Endodermal cell (in vitro differentiated cells): ENCODE results near the gene RABGAP1L. TPM values are rescaled to one million over a fixed set of nuclear protein-coding genes. Genes with fewer than 3 reads are reported as not detected.

ENCODE experiments used
- DNase-seq: peaks from one replicate; pipeline ENCODE4 v3.0.0-alpha.2; 2017
- H3K27ac ChIP-seq: 2 replicates; pipeline ENCODE4 v1.5.1; 2013; ENCODE audit warnings: mild to moderate bottlenecking, low read depth, low read length, moderate library complexity
- H3K27me3 ChIP-seq: 2 replicates; pipeline ENCODE4 v1.6.1; 2013; ENCODE audit warnings: mild to moderate bottlenecking, low read length, moderate library complexity; ENCODE audit not compliant: insufficient read depth, control insufficient read depth, poor library complexity, severe bottlenecking
- H3K36me3 ChIP-seq: 2 replicates; pipeline ENCODE4 v1.7.0; 2013; ENCODE audit warnings: mild to moderate bottlenecking, low read length, moderate library complexity; ENCODE audit not compliant: control insufficient read depth, insufficient read depth
- H3K4me1 ChIP-seq: one replicate; pipeline ENCODE4 v1.7.0; 2013; ENCODE audit warnings: low read length; ENCODE audit not compliant: control insufficient read depth, insufficient read depth
- H3K4me3 ChIP-seq: 2 replicates; pipeline ENCODE4 v1.5.1; 2013; ENCODE audit warnings: mild to moderate bottlenecking, low read length, moderate library complexity
- H3K9ac ChIP-seq: 2 replicates; pipeline ENCODE4 v1.6.1; 2013; ENCODE audit warnings: mild to moderate bottlenecking, low read length, moderate library complexity; ENCODE audit not compliant: poor library complexity, severe bottlenecking; ENCODE audit errors: extremely low read depth
- H3K9me3 ChIP-seq: 2 replicates; pipeline ENCODE4 v1.6.1; 2013; ENCODE audit warnings: mild to moderate bottlenecking, low read length, moderate library complexity; ENCODE audit not compliant: control insufficient read depth
- H3K27ac Mint-ChIP-seq: 2 replicates; pipeline ENCODE4 v1.8.0; 2020; ENCODE audit warnings: mixed read lengths
- H3K27me3 Mint-ChIP-seq: 2 replicates; pipeline ENCODE4 v1.8.0; 2021; ENCODE audit warnings: mild to moderate bottlenecking, mixed read lengths; ENCODE audit not compliant: insufficient read depth
- H3K36me3 Mint-ChIP-seq: 2 replicates; pipeline ENCODE4 v1.8.0; 2020; ENCODE audit warnings: low read depth, mixed read lengths
- H3K4me1 Mint-ChIP-seq: 2 replicates; pipeline ENCODE4 v1.8.0; 2020; ENCODE audit warnings: mixed read lengths
- H3K4me3 Mint-ChIP-seq: 2 replicates; pipeline ENCODE4 v1.8.0; 2020; ENCODE audit warnings: mild to moderate bottlenecking, moderate library complexity, mixed read lengths
- H3K9me3 Mint-ChIP-seq: 2 replicates; pipeline ENCODE4 v1.8.0; 2020; ENCODE audit warnings: mild to moderate bottlenecking, mixed read lengths
- WGBS, 2 experiments: methylation state at CpG; one replicate each; pipeline versions ENCODE4 v1.1.5 to v1.1.7; 2013; ENCODE audit warnings: missing lambda C conversion rate in 2 of 2, mixed read lengths in 1 of 2; ENCODE audit not compliant: insufficient coverage in 1 of 2, insufficient read length in 1 of 2; 5-methylcytosine and 5-hydroxymethylcytosine counted together
- total RNA-seq, 2 donors: library from RNA; stranded (reverse); fragmentation: NEBNext Ultra II Directional in 1 of 2; extraction: Animal tissue kit (Norgen Biotek cat#: 25700) in 1 of 2; gene quantifications; 2 replicates in 1 of 2; 3 replicates in 1 of 2; pipeline ENCODE4 v1.2.1, GENCODE V29; 2021
- TF ChIP-seq, protein P1 (sequence below): fragments of 200-600 bp; sonication (generic); conservative IDR thresholded peaks from 2 replicates; pipeline ENCODE4 v1.5.0; 2021; ENCODE audit warnings: antibody characterized with exemption, mild to moderate bottlenecking

The RABGAP1L gene
- total RNA-seq, 2 donors from 2014 or later, result 32.5 to 36.9 TPM

DNA sequence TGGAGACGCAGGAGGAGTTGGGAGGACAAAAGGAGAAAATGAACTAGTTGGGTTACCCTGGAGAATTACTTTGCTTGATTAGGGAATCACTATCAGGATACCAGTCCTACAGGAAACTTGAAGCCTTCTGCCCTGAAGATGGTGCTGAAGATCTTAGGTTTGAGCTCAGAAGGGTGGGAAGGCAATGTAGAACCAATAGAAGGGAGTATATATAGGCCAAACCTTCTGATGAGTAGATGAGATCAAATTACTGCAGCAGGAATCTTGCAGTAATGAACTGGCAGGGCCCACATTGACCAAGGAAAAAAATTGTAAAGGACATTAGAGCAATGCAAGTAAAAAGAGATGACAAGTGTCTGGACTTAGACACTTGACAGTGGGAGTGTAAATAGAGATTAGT is 724.1 kb downstream of the RABGAP1L start:
- Histone ChIP-seq H3K4me1 (no peaks in the 10 kb centered on the region), H3K9ac (no peak overlapping the region), H3K4me3 (no peak overlapping the region), H3K9me3 (no peaks in the 10 kb centered on the region), H3K27ac (no peak overlapping the region), H3K36me3 (no peaks in the 10 kb centered on the region), H3K27me3 (no peaks in the 10 kb centered on the region)
- no peaks in the 10 kb centered on the region for H3K27me3 Mint-ChIP-seq
- TF ChIP-seq, protein P1, sequence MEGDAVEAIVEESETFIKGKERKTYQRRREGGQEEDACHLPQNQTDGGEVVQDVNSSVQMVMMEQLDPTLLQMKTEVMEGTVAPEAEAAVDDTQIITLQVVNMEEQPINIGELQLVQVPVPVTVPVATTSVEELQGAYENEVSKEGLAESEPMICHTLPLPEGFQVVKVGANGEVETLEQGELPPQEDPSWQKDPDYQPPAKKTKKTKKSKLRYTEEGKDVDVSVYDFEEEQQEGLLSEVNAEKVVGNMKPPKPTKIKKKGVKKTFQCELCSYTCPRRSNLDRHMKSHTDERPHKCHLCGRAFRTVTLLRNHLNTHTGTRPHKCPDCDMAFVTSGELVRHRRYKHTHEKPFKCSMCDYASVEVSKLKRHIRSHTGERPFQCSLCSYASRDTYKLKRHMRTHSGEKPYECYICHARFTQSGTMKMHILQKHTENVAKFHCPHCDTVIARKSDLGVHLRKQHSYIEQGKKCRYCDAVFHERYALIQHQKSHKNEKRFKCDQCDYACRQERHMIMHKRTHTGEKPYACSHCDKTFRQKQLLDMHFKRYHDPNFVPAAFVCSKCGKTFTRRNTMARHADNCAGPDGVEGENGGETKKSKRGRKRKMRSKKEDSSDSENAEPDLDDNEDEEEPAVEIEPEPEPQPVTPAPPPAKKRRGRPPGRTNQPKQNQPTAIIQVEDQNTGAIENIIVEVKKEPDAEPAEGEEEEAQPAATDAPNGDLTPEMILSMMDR, result peak; percentile 64
- H3K4me3 Mint-ChIP-seq, result no peak overlapping the region
- DNase-seq, result peak; percentile 65
- H3K27ac Mint-ChIP-seq, result peak overlapping the region; percentile 69
- no peaks in the 10 kb centered on the region for H3K9me3 Mint-ChIP-seq
- peaks cover 3% of the 10 kb centered on the region for H3K36me3 Mint-ChIP-seq
- H3K4me1 Mint-ChIP-seq, result peaks cover 8% of the 10 kb centered on the region
- 35 to 67% methylated on average over 1 of the region's 1 CpG for WGBS, 2 experiments

DNA sequence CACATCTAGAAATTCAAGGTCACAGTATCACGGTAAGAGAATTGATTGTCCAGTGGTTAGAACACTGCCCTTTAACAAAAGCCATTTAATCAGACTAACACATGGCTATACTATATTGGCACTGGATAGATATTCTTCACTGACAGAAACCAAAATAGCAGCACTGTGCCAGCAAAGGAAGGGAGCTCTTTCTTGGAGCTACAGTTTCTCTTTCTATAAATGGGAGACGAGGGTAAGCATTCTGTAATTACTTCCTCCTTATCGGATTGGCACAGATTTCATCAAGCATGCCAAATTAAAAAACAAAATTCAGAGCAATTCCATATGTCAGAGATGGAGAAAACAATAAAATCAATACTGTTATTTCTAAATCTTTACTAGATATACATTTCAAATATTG is 724.7 kb downstream of the RABGAP1L start:
- no peaks in the 10 kb centered on the region for H3K27me3 Mint-ChIP-seq
- no peak for DNase-seq
- H3K27ac Mint-ChIP-seq, result no peak overlapping the region
- no peak overlapping the region for H3K4me3 Mint-ChIP-seq
- Histone ChIP-seq H3K27me3 (no peaks in the 10 kb centered on the region), H3K36me3 (no peaks in the 10 kb centered on the region), H3K9ac (no peak overlapping the region), H3K4me3 (no peak overlapping the region), H3K9me3 (no peaks in the 10 kb centered on the region), H3K27ac (no peak overlapping the region), H3K4me1 (no peaks in the 10 kb centered on the region)
- H3K4me1 Mint-ChIP-seq, result peaks cover 8% of the 10 kb centered on the region
- H3K9me3 Mint-ChIP-seq, result no peaks in the 10 kb centered on the region
- 83 to 100% methylated on average over 1 to 3 of the region's 3 CpGs for WGBS, 2 experiments
- H3K36me3 Mint-ChIP-seq, result peaks cover 3% of the 10 kb centered on the region
- TF ChIP-seq, protein P1, result no peak

DNA sequence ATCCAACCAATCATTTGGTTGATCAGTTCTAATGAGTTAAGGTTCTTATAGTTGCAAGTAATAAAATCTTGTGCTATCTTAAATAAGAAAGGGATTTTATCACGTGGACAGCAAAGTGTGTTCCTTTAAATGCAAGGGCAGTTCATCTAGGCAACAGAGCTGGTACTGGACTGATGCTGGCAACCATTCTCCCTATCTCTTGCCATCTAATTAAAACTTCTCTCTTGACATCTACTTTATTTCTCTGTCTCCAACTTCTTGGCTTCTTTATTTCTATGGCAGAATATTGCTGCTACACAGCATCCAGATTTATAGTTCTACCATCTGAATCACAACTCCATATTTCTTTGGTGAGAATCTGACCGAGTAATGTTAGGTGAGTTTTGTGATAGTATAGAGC is 725.2 kb downstream of the RABGAP1L start:
- H3K27ac ChIP-seq, result no peak overlapping the region
- DNase-seq, result no peak
- H3K4me1 ChIP-seq, result no peaks in the 10 kb centered on the region
- no peaks in the 10 kb centered on the region for H3K9me3 Mint-ChIP-seq
- TF ChIP-seq, protein P1, result no peak
- H3K27me3 Mint-ChIP-seq, result no peaks in the 10 kb centered on the region
- H3K4me3 ChIP-seq, result no peak overlapping the region
- no peaks in the 10 kb centered on the region for H3K27me3 ChIP-seq
- WGBS, 2 experiments, result 82 to 89% methylated on average over 1 of the region's 2 CpGs
- no peaks in the 10 kb centered on the region for H3K36me3 ChIP-seq
- H3K4me3 Mint-ChIP-seq, result no peak overlapping the region
- H3K4me1 Mint-ChIP-seq, result peaks cover 8% of the 10 kb centered on the region
- no peak overlapping the region for H3K9ac ChIP-seq
- no peak overlapping the region for H3K27ac Mint-ChIP-seq
- H3K9me3 ChIP-seq, result no peaks in the 10 kb centered on the region
- H3K36me3 Mint-ChIP-seq, result peaks cover 3% of the 10 kb centered on the region
